ENCODE data around the gene SIGLEC9.
"Not testable (repeated sequence)": the region's sequence is repeated elsewhere in the genome, so short reads cannot be mapped to it uniquely, and the experiment has no call there.

The SIGLEC9 gene

DNA sequence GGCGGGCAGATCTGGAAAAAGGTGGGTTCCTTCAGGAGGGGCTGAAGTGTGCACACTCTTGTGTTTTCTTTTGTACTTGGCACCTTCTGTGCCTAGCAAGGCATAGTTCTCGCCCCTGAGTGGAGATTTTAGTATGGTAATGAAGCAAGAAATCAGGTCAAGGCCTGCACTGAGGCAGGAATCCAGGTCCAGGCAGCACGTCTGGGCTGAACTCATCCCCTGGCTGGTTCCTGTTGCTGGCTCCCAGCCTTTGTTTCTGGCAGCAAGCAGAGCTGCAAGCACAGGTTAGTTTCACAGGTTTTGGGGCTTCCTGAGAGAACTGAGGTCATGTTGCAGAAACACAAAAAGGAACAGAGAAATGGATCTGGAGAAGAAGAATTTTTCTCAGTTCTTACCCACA lies 38.6 kb downstream of the SIGLEC9 start:
- Histone ChIP-seq H3K4me3 (ENCODE audit: low read length) (no peak overlapping the region), H3K27me3 (ENCODE audit: control insufficient read depth, insufficient read depth, low read length) (peaks cover 3% of the 10 kb centered on the region), H3K36me3 (ENCODE audit: control insufficient read depth, insufficient read depth, low read length) (no peaks in the 10 kb centered on the region), H3K4me1 (ENCODE audit: control insufficient read depth, insufficient read depth, low read length) (no peaks in the 10 kb centered on the region), H3K9ac (ENCODE audit: low read length) (no peak overlapping the region), H3K27ac (ENCODE audit: low read depth, low read length) (no peak overlapping the region)

DNA sequence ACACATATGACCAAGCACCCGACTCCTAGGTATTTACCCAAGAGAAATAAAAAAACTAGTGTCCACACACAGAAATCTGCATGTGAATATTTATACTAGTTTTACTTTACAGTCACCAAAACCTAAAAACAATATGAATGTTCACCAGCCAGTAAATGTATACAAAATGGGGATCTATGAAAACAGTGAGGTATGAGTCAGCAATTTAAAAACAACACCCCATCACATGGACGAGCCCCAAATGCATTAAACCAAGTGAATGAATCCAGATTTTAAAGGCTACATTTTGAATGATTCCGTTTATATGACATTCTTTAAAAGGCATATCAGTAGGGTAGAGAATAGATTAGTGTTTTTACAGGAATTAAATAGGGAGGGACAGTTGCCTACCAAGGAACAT lies 39.5 kb downstream of the SIGLEC9 start:
- Histone ChIP-seq H3K4me3 (ENCODE audit: low read length) (no peak overlapping the region), H3K4me1 (ENCODE audit: control insufficient read depth, insufficient read depth, low read length) (no peaks in the 10 kb centered on the region), H3K9ac (ENCODE audit: low read length) (no peak overlapping the region), H3K27ac (ENCODE audit: low read depth, low read length) (no peak overlapping the region), H3K27me3 (ENCODE audit: control insufficient read depth, insufficient read depth, low read length) (peaks cover 3% of the 10 kb centered on the region), H3K36me3 (ENCODE audit: control insufficient read depth, insufficient read depth, low read length) (no peaks in the 10 kb centered on the region)

DNA sequence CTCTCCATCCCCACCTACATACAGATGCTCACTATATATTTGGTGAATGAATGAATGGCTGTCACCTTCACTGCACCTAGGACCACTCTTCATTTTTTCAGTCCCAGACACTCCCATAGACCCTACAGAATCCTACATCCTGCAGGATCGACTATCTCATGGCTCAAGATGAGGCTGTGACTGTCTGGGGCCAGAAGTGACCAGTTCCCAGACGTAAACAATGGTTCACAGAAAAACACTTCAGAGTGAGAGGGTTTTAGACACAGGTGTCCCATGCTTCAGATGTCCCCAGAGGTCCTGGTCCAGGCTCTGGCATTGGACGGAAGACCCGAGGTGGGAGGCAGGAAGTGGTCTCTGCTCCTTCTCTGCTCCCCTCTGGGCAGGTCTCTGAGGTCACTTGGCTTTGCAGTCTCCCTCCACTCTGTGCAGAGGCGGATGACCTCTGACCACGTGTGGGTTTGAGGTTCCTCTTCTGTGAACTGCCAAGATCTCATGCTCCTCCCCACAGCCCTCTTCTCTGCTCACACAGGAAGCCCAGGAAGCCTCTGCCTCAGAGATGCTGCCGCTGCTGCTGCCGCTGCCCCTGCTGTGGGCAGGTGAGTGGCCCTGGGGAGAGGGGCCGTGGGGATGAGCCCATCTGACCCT lies 42.3 kb downstream of the SIGLEC9 start:
- Histone ChIP-seq H3K9ac (ENCODE audit: low read length) (no peak overlapping the region), H3K36me3 (ENCODE audit: control insufficient read depth, insufficient read depth, low read length) (no peaks in the 10 kb centered on the region), H3K4me3 (ENCODE audit: low read length) (no peak overlapping the region), H3K27ac (ENCODE audit: low read depth, low read length) (no peak overlapping the region), H3K4me1 (ENCODE audit: control insufficient read depth, insufficient read depth, low read length) (no peaks in the 10 kb centered on the region), H3K27me3 (ENCODE audit: control insufficient read depth, insufficient read depth, low read length) (peaks cover 3% of the 10 kb centered on the region)

DNA sequence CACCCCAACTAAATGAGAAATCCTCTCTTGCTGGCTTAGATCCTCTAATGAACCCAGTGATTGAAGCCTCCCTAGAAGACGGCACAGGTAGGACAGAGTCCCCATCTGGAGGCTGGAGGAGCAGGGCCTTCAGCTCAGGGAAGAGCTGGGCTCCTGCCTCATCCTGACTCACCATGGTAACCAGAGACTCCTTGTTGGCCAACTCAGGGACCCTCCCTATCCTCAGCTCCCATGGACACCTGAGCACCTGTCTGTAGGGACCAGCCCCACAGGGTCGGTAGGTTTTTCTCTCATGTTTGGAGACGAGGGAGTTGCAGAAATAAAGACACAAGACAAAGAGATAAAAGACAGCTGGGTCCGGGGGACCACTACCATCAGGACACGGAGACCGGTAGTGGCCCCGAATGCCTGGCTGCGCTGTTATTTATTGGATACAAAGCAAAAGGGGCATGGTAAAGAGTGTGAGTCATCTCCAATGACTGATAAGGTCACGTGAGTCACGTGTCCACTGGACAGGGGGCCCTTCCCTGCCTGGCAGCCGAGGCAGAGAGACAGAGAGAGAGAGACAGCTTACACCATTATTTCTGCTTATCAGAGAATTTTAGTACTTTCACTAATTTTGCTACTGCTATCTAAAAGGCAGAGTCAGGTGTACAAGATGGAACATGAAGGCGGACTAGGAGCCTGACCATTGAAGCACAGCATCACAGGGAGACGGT lies 44.0 kb downstream of the SIGLEC9 start:
- Histone ChIP-seq H3K27ac (ENCODE audit: low read depth, low read length) (no peak overlapping the region), H3K27me3 (ENCODE audit: control insufficient read depth, insufficient read depth, low read length) (peaks cover 3% of the 10 kb centered on the region), H3K4me1 (ENCODE audit: control insufficient read depth, insufficient read depth, low read length) (no peaks in the 10 kb centered on the region), H3K4me3 (ENCODE audit: low read length) (no peak overlapping the region), H3K36me3 (ENCODE audit: control insufficient read depth, insufficient read depth, low read length) (no peaks in the 10 kb centered on the region), H3K9ac (ENCODE audit: low read length) (no peak overlapping the region)

DNA sequence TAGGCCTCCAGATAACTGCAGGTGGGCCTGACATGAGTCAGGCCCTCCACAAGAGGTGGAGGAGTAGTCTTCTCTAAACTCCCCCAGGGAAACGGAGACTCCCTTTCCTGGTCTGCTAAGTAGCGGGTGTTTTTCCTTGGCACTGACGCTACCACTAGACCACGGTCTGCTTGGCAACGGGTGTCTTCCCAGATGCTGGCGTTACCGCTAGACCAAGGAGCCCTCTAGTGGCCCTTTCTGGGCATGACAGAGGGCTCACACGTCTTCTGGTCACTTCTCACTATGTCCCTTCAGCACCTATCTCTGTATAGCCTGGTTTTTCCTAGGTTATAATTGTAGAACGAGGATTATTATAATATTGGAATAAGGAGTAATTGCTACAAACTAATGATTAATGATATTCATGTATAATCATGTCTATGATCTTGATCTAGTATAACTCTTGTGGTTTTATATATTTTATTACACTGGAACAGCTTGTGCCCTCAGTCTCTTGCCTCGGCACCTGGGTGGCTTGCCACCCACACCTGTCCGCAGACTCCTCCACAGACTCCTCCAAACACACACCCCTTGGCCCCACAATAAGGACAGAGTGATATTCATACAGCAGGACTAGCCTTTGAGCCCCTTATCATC lies 44.7 kb downstream of the SIGLEC9 start:
- H3K27me3 ChIP-seq (ENCODE audit: control insufficient read depth, insufficient read depth, low read length); H3K9ac ChIP-seq (ENCODE audit: low read length); H3K36me3 ChIP-seq (ENCODE audit: control insufficient read depth, insufficient read depth, low read length); H3K4me1 ChIP-seq (ENCODE audit: control insufficient read depth, insufficient read depth, low read length); H3K27ac ChIP-seq (ENCODE audit: low read depth, low read length); H3K4me3 ChIP-seq (ENCODE audit: low read length): not testable (repeated sequence)

DNA sequence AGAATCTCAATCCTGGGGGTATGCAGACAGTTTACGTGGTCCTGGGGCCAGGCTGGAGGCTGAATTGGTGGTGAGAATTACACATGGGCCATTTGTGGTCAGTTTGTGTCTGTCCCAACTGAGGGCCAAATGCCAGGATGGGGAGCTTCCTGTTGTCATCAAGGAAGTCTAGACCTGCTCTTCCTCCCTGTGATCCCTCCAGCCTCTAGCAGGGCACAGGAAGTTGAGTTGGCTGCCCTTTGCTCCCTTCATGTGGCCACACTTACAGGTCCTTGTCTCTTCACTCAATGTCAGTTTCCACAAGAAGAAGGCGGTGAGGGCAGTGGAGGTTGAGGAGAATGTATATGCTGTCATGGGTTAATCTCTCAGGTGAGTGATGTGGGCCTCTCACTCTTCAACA lies 47.5 kb downstream of the SIGLEC9 start:
- no peak overlapping the region for H3K27ac ChIP-seq (ENCODE audit: low read depth, low read length)
- H3K9ac ChIP-seq (ENCODE audit: low read length), result no peak overlapping the region
- H3K4me1 ChIP-seq (ENCODE audit: control insufficient read depth, insufficient read depth, low read length), result no peaks in the 10 kb centered on the region
- H3K4me3 ChIP-seq (ENCODE audit: low read length), result no peak overlapping the region
- H3K27me3 ChIP-seq (ENCODE audit: control insufficient read depth, insufficient read depth, low read length), result no peaks in the 10 kb centered on the region
- H3K36me3 ChIP-seq (ENCODE audit: control insufficient read depth, insufficient read depth, low read length), result no peaks in the 10 kb centered on the region

DNA sequence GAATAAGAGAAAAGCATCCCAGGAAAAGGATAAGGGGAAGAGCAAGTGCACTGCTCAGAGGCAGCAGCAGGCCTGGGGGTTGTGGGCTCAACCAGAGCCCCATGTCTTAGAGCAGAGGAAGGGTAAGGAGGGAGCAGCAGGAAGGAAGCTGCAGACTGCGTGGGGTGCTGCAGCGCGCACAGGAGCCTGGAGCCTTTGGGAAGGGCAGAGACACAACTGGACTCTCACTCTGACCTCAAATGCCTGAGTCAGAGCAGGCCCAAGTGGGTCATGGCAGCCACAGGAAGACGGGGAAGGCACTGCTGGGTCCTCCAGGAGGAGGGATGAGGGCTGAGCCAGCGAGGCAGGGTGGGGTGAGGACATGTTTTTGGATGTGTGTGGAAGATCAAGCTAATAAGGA lies 49.0 kb downstream of the SIGLEC9 start:
- H3K4me3 ChIP-seq (ENCODE audit: low read length), result no peak overlapping the region
- no peak overlapping the region for H3K9ac ChIP-seq (ENCODE audit: low read length)
- no peak overlapping the region for H3K27ac ChIP-seq (ENCODE audit: low read depth, low read length)
- H3K27me3 ChIP-seq (ENCODE audit: control insufficient read depth, insufficient read depth, low read length), result no peaks in the 10 kb centered on the region
- H3K4me1 ChIP-seq (ENCODE audit: control insufficient read depth, insufficient read depth, low read length), result no peaks in the 10 kb centered on the region
- H3K36me3 ChIP-seq (ENCODE audit: control insufficient read depth, insufficient read depth, low read length), result no peaks in the 10 kb centered on the region

DNA sequence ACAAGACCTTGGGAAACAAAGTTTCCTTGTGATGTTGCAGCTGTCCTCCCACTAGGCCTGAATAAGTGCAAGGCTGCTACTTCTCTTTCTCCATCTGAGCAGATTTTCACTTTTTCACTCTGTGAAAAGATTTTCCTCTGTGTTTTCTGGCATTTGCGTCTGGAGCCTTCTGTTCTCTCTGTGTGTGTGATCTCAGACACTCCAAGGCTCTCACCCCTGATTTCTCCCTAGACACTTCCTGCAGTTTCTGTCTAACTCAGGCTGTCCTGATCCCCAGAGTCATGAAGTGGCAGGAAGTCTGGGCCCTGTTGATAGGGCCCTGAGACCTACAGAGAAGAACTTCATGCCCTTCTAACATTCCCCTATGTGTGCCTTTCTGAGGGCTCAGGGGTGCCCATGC lies 54.5 kb downstream of the SIGLEC9 start:
- Histone ChIP-seq H3K9ac (ENCODE audit: low read length) (no peak overlapping the region), H3K27me3 (ENCODE audit: control insufficient read depth, insufficient read depth, low read length) (no peaks in the 10 kb centered on the region), H3K4me3 (ENCODE audit: low read length) (no peak overlapping the region)

More for the DNA sequence above, 54.5 kb downstream of the SIGLEC9 start:
- no peaks in the 10 kb centered on the region for H3K4me1 ChIP-seq (ENCODE audit: control insufficient read depth, insufficient read depth, low read length)
- no peak overlapping the region for H3K27ac ChIP-seq (ENCODE audit: low read depth, low read length)
- H3K36me3 ChIP-seq (ENCODE audit: control insufficient read depth, insufficient read depth, low read length), result no peaks in the 10 kb centered on the region

Measured in rectal smooth muscle tissue (tissue), 1 donor.